ENCODE measurements around the gene DENND1B. TPM values are rescaled to one million over a fixed set of nuclear protein-coding genes. Genes with fewer than 3 reads are reported as not detected.
A peak's percentile ranks its signal among the peaks of the same experiment; 100 is the strongest.

Gene DENND1B
- total RNA-seq, 2 experiments from 2014 or later, result 22.3 to 23.9 TPM

DNA sequence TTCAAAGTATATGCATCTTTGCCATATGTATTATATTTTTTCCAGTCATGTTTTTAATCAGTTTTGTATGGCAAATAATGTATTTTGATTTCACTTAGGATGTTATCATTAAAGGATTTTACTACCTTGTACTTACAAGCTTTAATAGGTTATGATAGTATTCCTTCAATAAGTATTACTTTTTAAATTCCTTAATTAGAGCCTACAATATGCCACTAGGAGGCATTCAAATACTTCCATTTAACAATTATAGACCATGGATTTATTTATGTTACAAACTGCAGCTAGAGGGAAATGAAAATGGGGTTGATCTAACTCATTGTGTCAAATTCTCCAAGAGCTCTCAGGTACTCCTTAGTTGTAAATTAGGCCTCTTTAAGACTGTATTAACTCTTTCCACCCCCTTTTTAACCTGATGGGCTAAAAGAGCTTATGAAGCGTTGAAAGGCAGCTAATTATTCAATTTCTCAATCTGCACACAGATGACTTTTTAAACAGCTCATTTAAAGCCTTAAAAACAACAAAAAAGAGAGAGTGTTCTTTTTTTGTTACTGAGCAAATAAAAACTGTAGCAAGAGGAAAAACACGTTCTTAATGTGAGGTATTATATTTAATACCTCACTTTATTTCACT, 156.2 kb downstream of the DENND1B start:
- ChIA-PET CTCF (interaction anchor here (1.4 to 2.5 kb wide), 2 partner anchors 11 to 250 kb away, joined by 3 to 10 read pairs; no protein-coding TSS in a partner anchor), POLR2A (interaction anchor here (0.6 kb wide), 1 partner anchor 81 kb away, joined by 5 read pairs; no protein-coding TSS in a partner anchor)
- H3K27me3 Mint-ChIP-seq, result no peaks in the 10 kb centered on the region
- no peaks in the 10 kb centered on the region for H3K9me3 Mint-ChIP-seq
- no peak for DNase-seq
- H3K36me3 Mint-ChIP-seq (ENCODE audit: low read depth), result no peaks in the 10 kb centered on the region
- no peaks in the 10 kb centered on the region for H3K4me1 Mint-ChIP-seq
- H3K27ac Mint-ChIP-seq, result no peak overlapping the region
- H3K4me3 Mint-ChIP-seq, result no peak overlapping the region

DNA sequence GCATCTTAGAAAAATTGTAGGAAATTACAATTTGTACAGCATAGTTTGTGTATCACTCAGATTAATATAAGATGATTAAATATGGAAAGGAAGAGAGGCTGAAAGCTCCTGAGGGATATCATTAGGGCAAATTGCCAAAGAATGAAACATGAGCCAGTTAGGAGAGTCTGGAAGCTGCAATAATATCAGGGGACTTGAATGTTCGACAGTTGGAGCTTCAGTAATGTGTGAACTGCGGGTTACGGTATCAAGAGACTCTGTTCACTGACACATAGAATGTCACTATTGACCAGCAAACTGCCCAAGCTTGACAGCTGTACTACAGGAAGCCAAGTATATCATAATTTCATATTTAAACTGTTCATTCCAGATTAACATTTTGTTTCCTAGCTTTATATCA, 157.2 kb downstream of the DENND1B start:
- POLR2A ChIA-PET, result no interaction called here
- H3K27me3 Mint-ChIP-seq, result no peaks in the 10 kb centered on the region

DNA sequence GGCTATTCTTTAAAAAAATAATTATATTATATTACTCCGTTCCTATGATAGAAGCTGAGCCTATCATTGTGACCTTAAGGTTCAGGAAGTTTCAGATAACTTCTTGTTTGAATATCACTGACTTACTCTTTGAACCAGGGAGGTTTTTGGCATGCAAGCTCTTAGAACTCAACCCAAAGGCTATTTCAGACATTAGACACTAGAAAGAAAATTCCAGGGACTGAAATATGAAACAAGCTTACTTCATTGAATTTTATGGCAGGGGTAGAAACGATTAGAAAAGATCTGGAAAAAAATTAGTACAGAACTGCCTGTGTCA, 159.6 kb downstream of the DENND1B start:
- DNase-seq, result no peak
- H3K27me3 Mint-ChIP-seq, result no peaks in the 10 kb centered on the region
- no peaks in the 10 kb centered on the region for H3K36me3 Mint-ChIP-seq (ENCODE audit: low read depth)
- ChIA-PET CTCF (interaction anchor here (1.4 kb wide), 1 partner anchor 253 kb away, joined by 5 read pairs; no protein-coding TSS in a partner anchor), POLR2A (no interaction called here)
- H3K4me1 Mint-ChIP-seq, result no peaks in the 10 kb centered on the region
- H3K4me3 Mint-ChIP-seq, result no peak overlapping the region
- H3K27ac Mint-ChIP-seq, result peak overlapping the region; percentile 36
- H3K9me3 Mint-ChIP-seq, result no peaks in the 10 kb centered on the region

More for the DNA sequence above, 157.2 kb downstream of the DENND1B start:
- H3K4me3 Mint-ChIP-seq, result no peak overlapping the region
- H3K4me1 Mint-ChIP-seq, result no peaks in the 10 kb centered on the region
- no peaks in the 10 kb centered on the region for H3K9me3 Mint-ChIP-seq
- CTCF ChIA-PET, result interaction anchor here (1.4 to 2.5 kb wide), 2 partner anchors 12 to 251 kb away, joined by 3 to 10 read pairs; no protein-coding TSS in a partner anchor
- DNase-seq, result no peak
- H3K27ac Mint-ChIP-seq, result no peak overlapping the region
- H3K36me3 Mint-ChIP-seq (ENCODE audit: low read depth), result no peaks in the 10 kb centered on the region

DNA sequence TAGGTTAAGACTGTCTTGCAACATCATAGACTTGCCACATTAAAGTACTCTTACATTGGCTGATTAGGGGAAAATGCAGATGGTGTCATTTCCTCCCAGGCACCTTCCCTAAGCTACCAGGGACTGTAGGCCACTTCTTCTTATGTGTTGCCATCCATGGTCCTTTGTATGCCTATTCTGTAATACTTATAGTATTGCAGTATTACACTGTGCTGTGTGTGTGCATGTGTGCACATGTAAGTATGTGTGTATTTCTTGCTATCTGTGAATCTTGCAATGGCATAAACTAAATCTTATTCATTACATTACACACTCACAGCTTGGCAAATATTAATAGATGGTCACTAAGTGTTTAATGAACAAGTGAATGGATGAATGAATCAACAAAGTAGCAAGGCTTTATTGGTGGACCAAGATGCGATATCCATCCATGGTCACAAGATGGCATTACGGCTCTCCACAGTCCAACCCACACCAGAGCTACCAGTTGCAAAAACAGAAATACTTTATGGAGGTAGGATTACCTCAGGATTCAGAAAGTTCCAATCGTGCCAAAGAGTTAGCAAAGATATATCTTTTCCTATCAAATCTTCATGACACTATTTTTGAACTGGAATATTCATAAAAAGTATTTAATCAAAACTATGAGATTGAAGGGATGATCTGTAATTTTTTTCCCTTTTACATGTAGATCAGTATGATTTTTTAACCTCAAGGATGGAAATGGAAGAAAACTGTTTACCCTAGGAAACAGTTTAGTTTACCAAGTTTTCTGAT, 160.2 kb downstream of the DENND1B start:
- POLR2A ChIA-PET, result no interaction called here
- DNase-seq, result peak; percentile 25
- no peaks in the 10 kb centered on the region for H3K4me1 Mint-ChIP-seq
- no peaks in the 10 kb centered on the region for H3K36me3 Mint-ChIP-seq (ENCODE audit: low read depth)
- CTCF ChIA-PET, result interaction anchor here (1.4 kb wide), 1 partner anchor 254 kb away, joined by 5 read pairs; no protein-coding TSS in a partner anchor
- no peaks in the 10 kb centered on the region for H3K9me3 Mint-ChIP-seq
- no peaks in the 10 kb centered on the region for H3K27me3 Mint-ChIP-seq
- no peak overlapping the region for H3K4me3 Mint-ChIP-seq
- no peak overlapping the region for H3K27ac Mint-ChIP-seq

DNA sequence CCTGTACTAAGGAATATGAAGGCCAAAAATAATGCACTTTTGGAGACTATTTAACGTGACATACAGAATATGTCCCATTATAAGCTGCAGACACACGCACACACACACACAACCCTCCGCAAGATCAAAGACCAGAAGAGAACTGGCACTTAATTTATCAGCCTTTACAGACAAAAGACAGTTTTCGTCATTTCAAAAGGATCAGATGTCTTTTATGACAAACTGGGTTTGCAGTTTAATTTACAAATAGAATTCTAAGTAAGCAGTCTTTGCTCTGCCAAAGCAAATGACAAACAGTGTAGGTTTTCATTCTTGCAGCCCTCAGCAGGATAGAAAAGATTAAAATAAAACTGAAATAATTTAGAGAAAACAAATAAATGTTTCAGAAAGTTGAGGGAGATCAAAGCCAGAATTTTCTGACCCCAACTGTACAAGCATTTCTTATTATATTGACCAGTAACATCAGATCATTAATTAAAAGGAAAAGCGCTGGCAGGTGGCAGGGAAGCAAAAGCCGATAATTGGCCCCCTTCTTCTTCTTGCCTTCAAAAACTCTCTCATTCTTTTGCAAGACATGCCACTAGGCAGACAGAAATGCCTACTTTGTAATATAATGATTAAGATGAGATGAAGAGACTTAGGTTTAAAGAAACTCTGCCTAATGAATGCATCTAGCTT, 169.0 kb downstream of the DENND1B start:
- CTCF ChIA-PET, result interaction anchor here (0.5 kb wide), 1 partner anchor 21 kb away, joined by 3 read pairs; no protein-coding TSS in a partner anchor
- POLR2A ChIA-PET, result no interaction called here
- Mint-ChIP-seq H3K27me3 (no peaks in the 10 kb centered on the region), H3K4me3 (no peak overlapping the region), H3K36me3 (ENCODE audit: low read depth) (no peaks in the 10 kb centered on the region), H3K27ac (no peak overlapping the region), H3K4me1 (no peaks in the 10 kb centered on the region), H3K9me3 (no peaks in the 10 kb centered on the region)
- no peak for DNase-seq

DNA sequence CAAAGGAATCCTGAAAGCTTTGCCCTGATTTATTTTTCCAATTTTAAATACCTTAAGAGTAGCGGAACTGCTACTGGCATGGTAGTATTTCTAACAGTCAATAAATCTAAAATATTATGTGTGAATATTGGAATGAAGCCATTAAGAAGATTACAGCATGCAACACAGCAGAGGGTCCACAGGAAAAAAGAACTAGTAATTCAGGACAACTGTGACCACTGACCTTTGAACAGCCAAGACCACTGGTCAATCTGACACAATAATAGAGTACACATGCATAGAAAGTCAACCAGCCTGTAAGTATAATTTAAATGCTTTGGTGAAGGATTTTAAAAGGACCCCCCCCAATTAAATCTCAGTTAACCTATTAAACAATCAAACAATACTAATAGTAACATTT, 171.0 kb downstream of the DENND1B start:
- Mint-ChIP-seq H3K9me3 (no peaks in the 10 kb centered on the region), H3K27ac (no peak overlapping the region), H3K27me3 (no peaks in the 10 kb centered on the region), H3K36me3 (ENCODE audit: low read depth) (no peaks in the 10 kb centered on the region), H3K4me3 (no peak overlapping the region), H3K4me1 (no peaks in the 10 kb centered on the region)
- ChIA-PET POLR2A (no interaction called here), CTCF (no interaction called here)
- DNase-seq, result no peak

DNA sequence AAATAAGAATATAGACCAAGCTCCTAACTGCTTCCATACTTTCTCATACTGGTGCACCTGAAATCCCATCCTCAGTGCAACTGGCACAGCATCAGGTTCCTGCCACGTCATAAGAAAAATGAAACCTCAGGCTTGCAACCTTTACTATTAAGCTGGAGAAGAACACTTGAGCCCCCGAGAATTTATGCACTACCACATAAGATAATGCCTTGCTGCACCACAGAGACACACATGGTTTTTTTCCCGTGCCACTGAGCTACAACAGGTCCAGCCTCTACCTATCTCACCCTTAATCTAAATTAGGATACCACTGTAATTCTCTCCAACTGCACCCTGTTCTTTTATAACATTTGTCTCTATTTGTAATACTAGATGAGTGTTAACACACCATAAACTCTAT, 174.5 kb downstream of the DENND1B start:
- ChIA-PET POLR2A (no interaction called here), CTCF (no interaction called here)
- Mint-ChIP-seq H3K36me3 (ENCODE audit: low read depth) (no peaks in the 10 kb centered on the region), H3K4me3 (no peak overlapping the region), H3K27ac (no peak overlapping the region), H3K27me3 (no peaks in the 10 kb centered on the region), H3K9me3 (no peaks in the 10 kb centered on the region), H3K4me1 (no peaks in the 10 kb centered on the region)
- no peak for DNase-seq

DNA sequence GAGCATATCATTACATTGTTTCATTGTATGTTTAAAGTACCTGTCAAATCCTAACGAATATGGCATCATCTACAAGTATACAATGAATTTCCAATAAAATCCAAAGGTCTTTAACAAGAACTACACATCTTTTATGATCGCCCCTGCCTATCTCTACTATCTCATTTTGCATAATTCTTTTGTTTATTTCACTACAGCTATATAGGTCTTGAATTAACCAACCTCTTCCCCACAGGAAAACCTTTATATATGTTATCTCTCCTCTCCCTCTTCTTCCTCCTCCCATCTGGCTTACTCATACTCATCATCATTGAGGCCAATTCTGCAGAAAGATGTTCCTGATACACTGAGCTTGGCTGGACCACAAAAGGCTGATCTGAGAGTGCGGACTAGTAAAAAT, 175.5 kb downstream of the DENND1B start:
- no peak for DNase-seq
- H3K27ac Mint-ChIP-seq, result no peak overlapping the region
- H3K4me1 Mint-ChIP-seq, result no peaks in the 10 kb centered on the region
- ChIA-PET CTCF (no interaction called here), POLR2A (no interaction called here)
- no peaks in the 10 kb centered on the region for H3K9me3 Mint-ChIP-seq
- H3K27me3 Mint-ChIP-seq, result no peaks in the 10 kb centered on the region
- no peak overlapping the region for H3K4me3 Mint-ChIP-seq
- H3K36me3 Mint-ChIP-seq (ENCODE audit: low read depth), result no peaks in the 10 kb centered on the region

DNA sequence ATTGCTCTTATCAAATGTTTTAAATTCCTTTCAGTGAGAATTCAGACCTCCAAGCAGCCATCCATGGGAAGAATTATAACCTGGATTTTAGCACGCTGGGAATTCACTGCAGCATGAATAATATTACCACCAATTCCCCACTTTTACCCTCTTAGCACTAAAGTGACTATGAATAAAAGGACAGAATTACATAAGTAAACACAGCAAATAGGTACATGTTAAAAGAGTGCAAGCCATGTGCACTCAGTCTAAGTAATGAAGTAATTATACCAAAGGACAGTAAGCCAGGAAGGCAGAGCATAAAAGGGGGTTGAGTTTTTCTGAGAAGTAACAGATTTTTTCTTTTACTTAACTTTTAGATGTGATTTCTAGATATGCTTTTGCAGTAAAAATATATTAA, 176.3 kb downstream of the DENND1B start:
- ChIA-PET CTCF (no interaction called here), POLR2A (no interaction called here)
- Mint-ChIP-seq H3K4me1 (no peaks in the 10 kb centered on the region), H3K27me3 (no peaks in the 10 kb centered on the region), H3K27ac (no peak overlapping the region), H3K36me3 (ENCODE audit: low read depth) (no peaks in the 10 kb centered on the region), H3K9me3 (no peaks in the 10 kb centered on the region), H3K4me3 (no peak overlapping the region)
- no peak for DNase-seq

DNA sequence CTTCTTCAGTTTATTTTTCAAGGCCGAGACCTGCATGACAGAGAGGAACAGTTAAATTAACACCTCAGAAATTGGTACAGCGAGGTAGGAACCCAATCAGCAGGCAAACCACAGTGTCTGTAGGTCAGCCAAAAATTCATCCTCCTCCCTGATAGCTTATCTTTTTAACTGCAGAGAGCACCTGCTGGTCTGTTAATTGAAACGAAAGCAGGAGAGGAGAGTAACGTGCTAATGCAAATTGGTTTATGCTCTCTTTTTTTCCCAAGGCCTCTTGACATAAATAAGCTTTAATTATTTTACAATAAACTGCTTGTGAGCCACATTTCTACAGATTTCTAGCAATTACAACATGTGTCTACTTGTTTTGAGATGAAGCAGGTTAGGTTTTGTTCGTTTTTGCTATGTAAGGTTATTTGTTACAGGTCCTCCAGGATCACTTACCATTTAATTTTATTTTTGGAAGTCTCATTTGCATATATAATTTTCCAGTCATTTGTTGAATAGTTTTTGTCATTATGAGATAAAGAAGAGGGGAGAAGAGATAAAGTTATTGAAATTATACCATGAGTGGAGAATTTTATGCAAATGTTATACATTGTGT, 179.9 kb downstream of the DENND1B start:
- no peaks in the 10 kb centered on the region for H3K9me3 Mint-ChIP-seq
- no peaks in the 10 kb centered on the region for H3K4me1 Mint-ChIP-seq
- ChIA-PET CTCF (interaction anchor here (1.1 kb wide), 1 partner anchor 10 kb away, joined by 5 read pairs; no protein-coding TSS in a partner anchor), POLR2A (no interaction called here)
- no peak overlapping the region for H3K27ac Mint-ChIP-seq
- H3K4me3 Mint-ChIP-seq, result no peak overlapping the region
- DNase-seq, result no peak
- no peaks in the 10 kb centered on the region for H3K27me3 Mint-ChIP-seq
- peaks cover 5% of the 10 kb centered on the region for H3K36me3 Mint-ChIP-seq (ENCODE audit: low read depth)

DNA sequence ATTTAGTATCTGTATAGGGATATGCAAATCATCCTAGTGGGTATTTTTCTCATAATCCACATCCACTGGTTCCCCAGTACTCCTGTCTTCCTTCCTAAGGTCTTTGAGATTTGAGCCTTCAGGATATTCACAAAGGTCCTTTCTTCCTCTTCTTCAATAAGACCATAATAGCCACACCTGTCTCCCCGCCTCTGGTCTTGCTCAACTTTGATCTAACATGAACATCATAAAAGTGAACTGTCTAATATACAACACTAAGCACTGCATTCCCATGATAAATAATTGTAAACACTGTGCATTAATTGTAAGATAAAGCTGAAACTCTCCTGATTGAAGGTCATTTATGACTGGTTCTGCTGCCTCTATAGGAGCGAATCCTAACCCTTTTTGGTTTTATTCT, 184.6 kb downstream of the DENND1B start:
- no peak overlapping the region for H3K27ac Mint-ChIP-seq
- POLR2A ChIA-PET, result no interaction called here

DNA sequence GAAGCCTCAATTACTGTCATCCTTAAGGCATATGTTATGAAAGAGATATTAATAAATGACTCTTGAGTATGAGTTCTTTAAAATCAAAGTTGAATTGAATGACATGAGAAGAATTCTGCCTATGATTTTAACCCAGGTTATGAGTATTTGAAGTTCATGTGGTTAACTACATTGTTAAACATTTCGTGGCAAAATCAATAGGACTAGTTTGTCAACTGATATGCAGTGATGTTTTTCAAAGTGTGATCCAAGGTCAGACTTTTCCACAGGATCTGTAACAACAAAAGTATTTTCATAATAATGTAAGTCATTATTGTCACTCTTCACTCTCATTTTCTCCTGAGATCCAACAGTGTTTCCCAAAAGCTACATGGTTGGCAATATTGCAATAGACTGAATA, 189.5 kb downstream of the DENND1B start:
- CTCF ChIA-PET, result interaction anchor here (1.6 kb wide), 1 partner anchor 9 kb away, joined by 5 read pairs; no protein-coding TSS in a partner anchor
- Mint-ChIP-seq H3K4me1 (no peaks in the 10 kb centered on the region), H3K9me3 (no peaks in the 10 kb centered on the region), H3K36me3 (ENCODE audit: low read depth) (peaks cover 7% of the 10 kb centered on the region), H3K27ac (no peak overlapping the region), H3K4me3 (no peak overlapping the region), H3K27me3 (no peaks in the 10 kb centered on the region)
- DNase-seq, result no peak
- POLR2A ChIA-PET, result no interaction called here

More for the DNA sequence above, 184.6 kb downstream of the DENND1B start:
- no peaks in the 10 kb centered on the region for H3K9me3 Mint-ChIP-seq
- no peak overlapping the region for H3K4me3 Mint-ChIP-seq
- DNase-seq, result no peak
- no peaks in the 10 kb centered on the region for H3K4me1 Mint-ChIP-seq
- no peaks in the 10 kb centered on the region for H3K27me3 Mint-ChIP-seq
- H3K36me3 Mint-ChIP-seq (ENCODE audit: low read depth), result peaks cover 9% of the 10 kb centered on the region
- CTCF ChIA-PET, result no interaction called here

DNA sequence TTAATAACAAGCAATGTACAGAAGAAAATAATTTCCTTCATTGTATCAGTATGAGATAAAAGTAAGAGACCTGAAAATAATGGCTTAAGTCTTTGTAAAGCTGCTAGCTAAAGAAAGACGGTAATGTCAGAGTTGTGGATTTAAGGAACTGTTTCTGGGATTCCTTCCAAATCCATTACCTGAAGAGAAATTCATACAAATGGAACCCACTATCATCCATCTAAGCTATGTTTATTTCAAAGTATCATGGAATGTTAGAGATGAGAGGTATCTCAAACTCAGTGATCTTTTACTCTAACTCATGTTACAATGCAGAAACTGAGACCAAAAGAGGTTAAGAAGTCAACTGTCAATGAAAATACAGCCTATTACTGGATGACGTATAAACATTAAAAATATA, 197.7 kb downstream of the DENND1B start:
- no peak overlapping the region for H3K27ac Mint-ChIP-seq
- ChIA-PET POLR2A (no interaction called here), CTCF (no interaction called here)
- no peaks in the 10 kb centered on the region for H3K4me1 Mint-ChIP-seq
- no peaks in the 10 kb centered on the region for H3K27me3 Mint-ChIP-seq
- peaks cover 10% of the 10 kb centered on the region for H3K9me3 Mint-ChIP-seq
- peaks cover 33% of the 10 kb centered on the region for H3K36me3 Mint-ChIP-seq (ENCODE audit: low read depth)
- H3K4me3 Mint-ChIP-seq, result no peak overlapping the region
- DNase-seq, result no peak

Data from activated CD4-positive, alpha-beta T cell treated with anti-CD3 and anti-CD28 coated beads, Interleukin-2, amount 10 ng/mL, durations not matched to agents 7 days and 5 days (primary cell).